Neural progenitor cell (in vitro differentiated cells): ENCODE measurements around the gene MYL5.

ENCODE experiments used
- CTCF ChIP-seq: fragments of 200-600 bp; sonication (generic); IDR thresholded peaks from 2 replicates; pipeline ENCODE4 v1.5.1; 2017; ENCODE audit warnings: antibody characterized with exemption, mild to moderate bottlenecking
- EZH2phosphoT487 ChIP-seq: fragments of 200-600 bp; sonication (generic); IDR thresholded peaks from 2 replicates; pipeline ENCODE4 v1.6.1; 2017; ENCODE audit warnings: antibody characterized with exemption

- TF ChIP-seq CTCF, result no peak
- TF ChIP-seq EZH2phosphoT487, result no peak
Observed at GRCh38 chr4:699816-700580, 25.7 kb downstream of the MYL5 start.
